MM.1S (cell line): ENCODE data around the gene CBFA2T2.

ENCODE experiments used
- EZH2 ChIP-seq: fragments of 300-600 bp; sonication (generic); optimal IDR thresholded peaks from 2 replicates; pipeline ENCODE3; 2017; ENCODE audit warnings: low read depth, mild to moderate bottlenecking, antibody characterized with exemption, low read length, mixed read lengths
- EZH2phosphoT487 ChIP-seq: fragments of 300-600 bp; sonication (generic); IDR thresholded peaks from 2 replicates; pipeline ENCODE4 v1.6.1; 2018; ENCODE audit warnings: antibody characterized with exemption, low read length
- TF ChIP-seq, protein P1 (sequence below): fragments of 300-600 bp; sonication (generic); IDR thresholded peaks from 2 replicates; pipeline ENCODE4 v1.5.1; 2016; ENCODE audit warnings: antibody characterized with exemption, low read length, mixed read lengths

- TF ChIP-seq, protein P1, sequence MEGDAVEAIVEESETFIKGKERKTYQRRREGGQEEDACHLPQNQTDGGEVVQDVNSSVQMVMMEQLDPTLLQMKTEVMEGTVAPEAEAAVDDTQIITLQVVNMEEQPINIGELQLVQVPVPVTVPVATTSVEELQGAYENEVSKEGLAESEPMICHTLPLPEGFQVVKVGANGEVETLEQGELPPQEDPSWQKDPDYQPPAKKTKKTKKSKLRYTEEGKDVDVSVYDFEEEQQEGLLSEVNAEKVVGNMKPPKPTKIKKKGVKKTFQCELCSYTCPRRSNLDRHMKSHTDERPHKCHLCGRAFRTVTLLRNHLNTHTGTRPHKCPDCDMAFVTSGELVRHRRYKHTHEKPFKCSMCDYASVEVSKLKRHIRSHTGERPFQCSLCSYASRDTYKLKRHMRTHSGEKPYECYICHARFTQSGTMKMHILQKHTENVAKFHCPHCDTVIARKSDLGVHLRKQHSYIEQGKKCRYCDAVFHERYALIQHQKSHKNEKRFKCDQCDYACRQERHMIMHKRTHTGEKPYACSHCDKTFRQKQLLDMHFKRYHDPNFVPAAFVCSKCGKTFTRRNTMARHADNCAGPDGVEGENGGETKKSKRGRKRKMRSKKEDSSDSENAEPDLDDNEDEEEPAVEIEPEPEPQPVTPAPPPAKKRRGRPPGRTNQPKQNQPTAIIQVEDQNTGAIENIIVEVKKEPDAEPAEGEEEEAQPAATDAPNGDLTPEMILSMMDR = no peak
- TF ChIP-seq EZH2 = no peak
- no peak for TF ChIP-seq EZH2phosphoT487
These were observed 15.6 kb upstream of the CBFA2T2 start for GRCh38 chr20:33474097-33474873.
